Activated CD4-positive, alpha-beta T cell treated with anti-CD3 and anti-CD28 coated beads, Interleukin-2, amount 10 ng/mL, durations not matched to agents 24 days and 14 days (primary cell): ENCODE data around the gene SPI1. TPM values are rescaled to one million over a fixed set of nuclear protein-coding genes. Genes with fewer than 3 reads are reported as not detected.
"Not testable (repeated sequence)": the region's sequence is repeated elsewhere in the genome, so short reads cannot be mapped to it uniquely, and the experiment has no call there.

ENCODE experiments used
- DNase-seq: peaks from one replicate; pipeline ENCODE4 v3.0.0; 2022
- H3K27ac Mint-ChIP-seq: one replicate; pipeline ENCODE4 v1.8.0; 2022; ENCODE audit warnings: mild to moderate bottlenecking, mixed read lengths
- H3K27me3 Mint-ChIP-seq: one replicate; pipeline ENCODE4 v1.8.0; 2022; ENCODE audit warnings: mixed read lengths
- H3K36me3 Mint-ChIP-seq: one replicate; pipeline ENCODE4 v1.8.0; 2022; ENCODE audit warnings: low read depth, mild to moderate bottlenecking, mixed read lengths
- H3K4me1 Mint-ChIP-seq: one replicate; pipeline ENCODE4 v1.8.0; 2021; ENCODE audit warnings: mixed read lengths
- H3K4me3 Mint-ChIP-seq: one replicate; pipeline ENCODE4 v1.8.0; 2022; ENCODE audit warnings: mild to moderate bottlenecking, moderate library complexity, mixed read lengths
- H3K9me3 Mint-ChIP-seq: one replicate; pipeline ENCODE4 v1.8.0; 2021; ENCODE audit warnings: mixed read lengths
- intact Hi-C: fragments of 100-400 bp; cut with micrococcal nuclease; formaldehyde crosslinking; loops from one replicate; pipeline ENCODE4 v1.15.1; 2023
- total RNA-seq: library from RNA; stranded (reverse); gene quantifications from 2 replicates; pipeline ENCODE4 v1.2.3, GENCODE V29; 2022

The SPI1 gene
- total RNA-seq, 1 donor from 2014 or later, result not detected

DNA sequence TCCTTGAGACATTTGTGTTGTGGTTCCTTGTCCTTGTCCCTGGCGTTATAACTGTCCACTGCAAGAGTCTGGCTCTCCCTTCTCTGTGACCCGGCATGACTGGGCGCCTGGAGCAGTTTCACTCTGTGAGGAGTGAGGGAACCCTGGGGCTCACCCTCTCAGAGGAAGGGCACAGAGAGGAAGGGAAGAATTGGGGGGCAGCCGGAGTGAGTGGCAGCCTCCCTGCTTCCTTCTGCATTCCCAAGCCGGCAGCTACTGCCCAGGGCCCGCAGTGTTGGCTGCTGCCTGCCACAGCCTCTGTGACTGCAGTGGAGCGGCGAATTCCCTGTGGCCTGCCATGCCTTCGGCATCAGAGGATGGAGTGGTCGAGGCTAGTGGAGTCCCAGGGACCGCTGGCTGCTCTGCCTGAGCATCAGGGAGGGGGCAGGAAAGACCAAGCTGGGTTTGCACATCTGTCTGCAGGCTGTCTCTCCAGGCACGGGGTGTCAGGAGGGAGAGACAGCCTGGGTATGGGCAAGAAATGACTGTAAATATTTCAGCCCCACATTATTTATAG is 48.8 kb downstream of the SPI1 start:
- Mint-ChIP-seq H3K4me3 (no peak overlapping the region), H3K9me3 (no peaks in the 10 kb centered on the region), H3K36me3 (peaks cover 33% of the 10 kb centered on the region), H3K27ac (no peak overlapping the region), H3K4me1 (no peaks in the 10 kb centered on the region), H3K27me3 (no peaks in the 10 kb centered on the region)
- intact Hi-C loops, result no loop called here
- no peak for DNase-seq

DNA sequence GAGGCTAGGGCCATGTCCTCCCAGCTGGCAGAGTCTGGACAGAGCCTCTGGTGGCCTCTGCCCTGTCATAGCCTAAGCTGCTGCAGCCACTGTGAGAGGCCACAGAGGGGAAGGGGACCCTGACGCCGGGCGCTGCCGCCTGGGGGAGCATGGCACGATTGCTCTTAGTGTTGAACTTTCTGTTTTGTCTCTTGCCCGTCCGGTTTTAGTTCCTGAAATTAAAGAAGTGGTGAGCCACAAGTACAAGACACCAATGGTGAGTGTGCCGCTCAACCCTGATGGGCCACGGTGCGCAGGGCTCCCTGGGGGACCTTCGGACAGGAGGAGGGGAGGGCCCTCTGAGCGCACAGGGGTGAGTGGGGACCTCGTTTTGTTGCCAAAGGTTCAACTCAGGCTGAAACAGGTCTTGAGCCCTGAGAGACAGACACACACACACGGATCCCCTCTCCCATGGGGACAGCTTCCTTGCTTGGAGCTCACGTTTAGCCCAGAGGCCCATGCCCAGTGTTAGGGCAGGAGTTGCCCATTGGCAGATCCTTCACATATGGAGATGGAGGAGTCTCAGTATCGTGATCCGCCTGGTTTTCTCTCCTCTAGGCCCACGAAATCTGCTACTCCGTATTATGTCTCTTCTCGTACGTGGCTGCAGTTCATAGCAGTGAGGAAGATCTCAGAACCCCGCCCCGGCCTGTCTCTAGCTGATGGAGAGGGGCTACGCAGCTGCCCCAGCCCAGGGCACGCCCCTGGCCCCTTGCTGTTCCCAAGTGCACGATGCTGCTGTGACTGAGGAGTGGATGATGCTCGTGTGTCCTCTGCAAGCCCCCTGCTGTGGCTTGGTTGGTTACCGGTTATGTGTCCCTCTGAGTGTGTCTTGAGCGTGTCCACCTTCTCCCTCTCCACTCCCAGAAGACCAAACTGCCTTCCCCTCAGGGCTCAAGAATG is 49.6 kb downstream of the SPI1 start:
- H3K27me3 Mint-ChIP-seq, result no peaks in the 10 kb centered on the region
- H3K9me3 Mint-ChIP-seq, result no peaks in the 10 kb centered on the region
- no peak for DNase-seq
- no peaks in the 10 kb centered on the region for H3K4me1 Mint-ChIP-seq
- intact Hi-C loops, result no loop called here
- H3K27ac Mint-ChIP-seq, result no peak overlapping the region
- no peak overlapping the region for H3K4me3 Mint-ChIP-seq
- H3K36me3 Mint-ChIP-seq, result peaks cover 33% of the 10 kb centered on the region

DNA sequence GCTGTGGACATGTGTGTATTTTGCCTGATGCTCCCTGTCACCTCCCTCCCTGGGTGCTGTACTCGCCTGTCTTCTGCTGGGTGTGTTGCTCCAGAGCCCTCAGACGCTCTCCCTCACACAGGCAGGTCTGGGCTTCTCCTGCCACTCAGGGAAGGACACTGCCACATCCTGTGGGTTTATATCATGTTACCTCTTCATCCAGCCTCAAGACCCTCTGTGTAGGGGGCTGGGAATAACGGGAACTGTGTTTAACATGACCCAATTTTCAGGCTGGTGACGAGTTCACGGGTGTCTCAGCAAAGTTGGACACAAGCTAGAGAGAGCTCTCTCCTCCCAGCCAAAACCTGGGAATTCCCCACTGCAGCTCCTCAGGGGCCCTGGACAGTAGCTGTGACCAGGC is 50.4 kb downstream of the SPI1 start:
- Mint-ChIP-seq H3K9me3 (no peaks in the 10 kb centered on the region), H3K27me3 (no peaks in the 10 kb centered on the region), H3K4me3 (no peak overlapping the region), H3K4me1 (no peaks in the 10 kb centered on the region), H3K36me3 (peaks cover 33% of the 10 kb centered on the region), H3K27ac (no peak overlapping the region)
- DNase-seq, result no peak
- intact Hi-C loops, result no loop called here

DNA sequence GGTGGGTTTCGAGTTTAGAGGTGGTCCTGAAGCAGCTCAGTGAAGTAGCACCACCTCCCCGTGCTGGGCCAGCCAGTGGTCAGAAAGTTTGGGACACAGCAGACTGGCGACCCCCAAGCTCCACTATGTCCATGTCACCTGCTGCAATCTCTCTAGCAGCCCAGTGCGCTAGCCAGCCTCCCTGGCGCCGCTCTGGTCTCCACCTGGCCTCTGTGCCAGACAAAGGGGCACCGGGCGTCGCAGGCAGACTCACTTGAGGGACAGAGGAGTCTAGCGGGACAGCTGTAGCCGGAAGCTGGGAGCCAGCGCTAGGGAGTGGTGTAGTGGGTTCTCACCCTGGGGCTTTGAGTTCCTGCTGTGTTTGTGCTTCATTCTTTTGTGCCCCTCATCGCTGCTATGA is 51.3 kb downstream of the SPI1 start:
- Mint-ChIP-seq H3K4me3 (no peak overlapping the region), H3K36me3 (peaks cover 37% of the 10 kb centered on the region), H3K27me3 (no peaks in the 10 kb centered on the region), H3K27ac (no peak overlapping the region), H3K9me3 (no peaks in the 10 kb centered on the region), H3K4me1 (no peaks in the 10 kb centered on the region)
- no peak for DNase-seq
- intact Hi-C loops, result no loop called here

DNA sequence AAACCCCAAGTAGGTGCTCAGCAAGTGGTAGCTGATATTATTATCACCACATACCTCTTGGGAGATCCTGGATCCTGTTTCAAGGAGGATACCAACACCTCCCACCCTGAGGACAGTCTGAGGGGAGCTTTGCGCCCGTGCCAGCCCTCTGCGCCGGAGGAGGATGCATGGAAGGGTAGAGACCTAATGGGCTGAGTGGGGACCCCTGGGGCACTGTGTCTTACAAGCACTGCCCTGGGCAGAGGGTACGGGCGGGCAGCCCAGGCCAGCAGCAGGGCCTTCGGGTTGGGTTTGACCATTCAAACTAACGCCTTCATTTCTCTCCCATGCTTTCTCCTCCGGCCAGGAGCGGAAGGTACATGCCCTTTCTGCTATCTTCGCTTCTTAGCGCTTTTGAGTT is 52.1 kb downstream of the SPI1 start:
- peaks cover 43% of the 10 kb centered on the region for H3K36me3 Mint-ChIP-seq
- no peak for DNase-seq
- H3K4me3 Mint-ChIP-seq, result no peak overlapping the region
- no peak overlapping the region for H3K27ac Mint-ChIP-seq
- H3K4me1 Mint-ChIP-seq, result no peaks in the 10 kb centered on the region
- H3K27me3 Mint-ChIP-seq, result no peaks in the 10 kb centered on the region
- intact Hi-C loops, result no loop called here
- no peaks in the 10 kb centered on the region for H3K9me3 Mint-ChIP-seq

DNA sequence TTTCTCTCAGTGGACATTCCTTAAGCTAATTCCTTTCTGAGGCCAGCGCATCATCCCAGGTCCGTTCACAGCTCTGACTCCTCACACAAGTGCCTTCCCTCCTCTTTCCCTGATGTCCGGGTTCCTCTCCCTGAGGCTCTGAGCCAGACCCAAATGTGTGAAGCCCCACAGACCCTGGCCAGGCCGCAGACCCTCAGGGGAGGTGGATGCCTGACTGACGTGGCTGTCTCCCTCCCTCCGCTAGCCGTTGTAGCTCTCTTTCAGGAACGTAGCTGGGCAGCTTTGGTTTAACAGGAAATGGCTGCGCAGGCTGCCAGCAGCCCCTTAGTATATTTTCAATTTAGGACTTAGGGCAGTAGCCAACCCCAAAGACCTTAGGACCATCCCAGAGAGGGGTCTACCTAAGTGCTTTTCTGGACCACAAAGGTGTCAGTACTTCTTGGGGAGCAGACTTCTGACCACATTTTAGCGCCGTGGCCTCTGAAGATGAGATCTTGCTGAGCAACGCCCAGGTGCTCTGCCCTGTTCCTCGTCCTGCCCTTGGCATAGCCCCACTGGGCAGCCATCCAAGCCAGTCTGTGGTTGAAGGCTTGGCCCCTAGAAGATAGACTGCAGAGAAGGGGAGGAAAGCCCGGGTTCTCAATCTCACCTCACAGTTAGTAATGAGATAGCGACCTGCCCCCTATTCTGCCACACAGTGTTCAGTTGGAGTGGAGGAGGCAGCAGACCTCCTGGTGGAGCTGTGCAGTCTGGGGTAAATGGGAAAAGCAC is 52.9 kb downstream of the SPI1 start:
- intact Hi-C loops, result no loop called here
- Mint-ChIP-seq H3K27ac (no peak overlapping the region), H3K27me3 (no peaks in the 10 kb centered on the region), H3K9me3 (no peaks in the 10 kb centered on the region), H3K36me3 (peaks cover 46% of the 10 kb centered on the region), H3K4me3 (no peak overlapping the region), H3K4me1 (no peaks in the 10 kb centered on the region)
- no peak for DNase-seq

DNA sequence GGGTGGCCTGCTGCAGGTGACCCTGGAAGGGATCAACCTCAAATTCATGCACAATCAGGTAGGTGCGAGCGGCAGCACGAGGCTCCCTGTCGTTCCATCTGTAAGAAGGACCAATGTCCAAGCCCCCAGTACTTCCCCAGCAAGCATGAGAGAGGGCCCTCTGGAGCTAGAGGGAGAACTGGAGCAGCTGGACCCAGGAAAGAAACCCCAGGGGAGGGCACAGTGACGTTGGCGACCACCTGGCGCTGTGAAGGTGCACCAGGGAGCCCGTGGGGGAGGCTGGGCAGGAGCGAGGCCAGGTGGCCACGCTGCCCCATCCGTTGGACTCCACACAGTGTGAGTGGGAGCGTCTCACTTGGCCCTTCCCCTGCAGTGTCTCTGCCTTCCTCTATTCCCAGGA is 53.8 kb downstream of the SPI1 start:
- H3K27me3 Mint-ChIP-seq, result no peaks in the 10 kb centered on the region
- H3K36me3 Mint-ChIP-seq, result peaks cover 46% of the 10 kb centered on the region
- no peaks in the 10 kb centered on the region for H3K4me1 Mint-ChIP-seq
- intact Hi-C loops, result no loop called here
- H3K4me3 Mint-ChIP-seq, result no peak overlapping the region
- DNase-seq, result no peak
- no peak overlapping the region for H3K27ac Mint-ChIP-seq
- H3K9me3 Mint-ChIP-seq, result no peaks in the 10 kb centered on the region

DNA sequence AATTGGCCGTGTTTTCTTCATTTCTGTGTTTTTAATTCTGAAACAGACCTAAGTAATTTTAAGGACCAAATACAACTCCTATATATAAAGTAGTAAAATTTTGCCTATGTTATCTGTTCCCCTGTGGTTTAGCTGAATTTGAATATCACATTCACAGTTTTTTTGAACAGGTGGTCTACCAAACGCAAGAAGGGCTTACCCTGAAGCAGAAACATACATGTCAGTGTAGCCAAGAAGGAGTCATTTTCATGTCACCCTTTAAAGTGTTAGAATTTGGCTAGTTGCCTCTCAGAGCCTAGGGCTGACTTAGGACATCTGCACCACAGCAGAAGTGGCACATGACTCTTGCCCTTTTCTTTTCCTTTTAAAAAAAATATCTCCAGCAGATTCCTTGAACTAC is 60.2 kb downstream of the SPI1 start:
- no peaks in the 10 kb centered on the region for H3K27me3 Mint-ChIP-seq
- intact Hi-C loops, result no loop called here
- no peak overlapping the region for H3K27ac Mint-ChIP-seq
- peaks cover 5% of the 10 kb centered on the region for H3K4me1 Mint-ChIP-seq
- no peaks in the 10 kb centered on the region for H3K9me3 Mint-ChIP-seq
- H3K4me3 Mint-ChIP-seq, result no peak overlapping the region
- H3K36me3 Mint-ChIP-seq, result peaks cover 44% of the 10 kb centered on the region
- DNase-seq, result no peak

DNA sequence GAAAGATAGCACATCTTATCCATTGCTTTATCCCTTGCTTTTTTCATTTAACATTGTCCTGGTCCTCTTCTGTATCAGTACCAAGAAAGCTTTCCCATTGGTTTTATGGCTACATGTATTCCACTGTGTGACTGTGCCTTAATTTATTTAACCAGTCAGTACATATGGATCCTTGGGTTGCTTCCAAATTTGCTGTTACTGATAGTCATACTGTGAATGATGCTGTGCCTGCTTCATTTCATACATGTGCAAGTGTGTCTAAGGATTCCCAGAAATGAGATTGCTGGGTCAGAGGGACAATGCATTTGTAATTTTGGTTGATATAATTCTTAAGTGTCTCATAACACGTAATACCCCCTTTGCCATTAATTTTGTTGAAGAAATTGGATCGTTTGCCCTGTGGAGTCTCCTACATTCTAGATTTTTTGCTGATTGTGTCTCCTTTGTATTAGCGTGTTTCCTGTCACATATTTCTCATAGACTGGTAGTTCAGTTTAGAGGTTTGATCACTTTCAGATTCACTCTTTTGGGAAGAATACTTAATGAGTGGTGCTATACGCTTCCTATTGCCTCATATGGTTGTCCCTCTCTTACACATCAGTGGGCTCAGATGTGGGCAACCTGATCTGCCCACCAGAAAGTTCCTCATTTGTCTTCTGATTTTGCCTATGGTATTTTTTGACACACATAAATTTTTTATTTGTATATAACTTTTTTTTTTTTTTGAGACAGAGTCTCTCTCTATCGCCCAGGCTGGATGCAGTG is 61.1 kb downstream of the SPI1 start:
- Mint-ChIP-seq H3K9me3 (no peaks in the 10 kb centered on the region), H3K4me1 (peaks cover 5% of the 10 kb centered on the region), H3K4me3 (no peak overlapping the region), H3K27me3 (no peaks in the 10 kb centered on the region), H3K36me3 (peaks cover 45% of the 10 kb centered on the region), H3K27ac (peak overlapping the region; percentile 61)
- no peak for DNase-seq
- intact Hi-C loops, result no loop called here

DNA sequence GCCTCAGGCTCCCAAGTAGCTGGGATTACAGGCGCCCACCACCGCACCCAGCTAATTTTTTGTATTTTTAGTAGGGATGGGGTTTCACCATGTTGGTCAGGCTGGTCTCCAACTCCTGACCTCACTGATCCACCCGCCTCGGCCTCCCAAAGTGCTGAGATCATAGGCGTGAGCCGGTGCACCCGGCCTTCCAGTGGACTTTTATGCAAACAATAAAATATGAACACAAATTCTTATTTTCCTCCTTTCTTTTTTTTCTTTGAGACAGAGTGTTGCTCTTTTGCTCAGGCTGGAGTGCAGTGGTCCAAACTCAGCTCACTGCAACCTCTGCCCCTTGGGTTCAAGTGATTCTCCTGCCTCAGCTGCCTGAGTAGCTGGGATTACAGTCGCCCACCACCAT is 61.8 kb downstream of the SPI1 start:
- H3K36me3 Mint-ChIP-seq, result peaks cover 45% of the 10 kb centered on the region
- H3K27me3 Mint-ChIP-seq, H3K4me3 Mint-ChIP-seq, intact Hi-C loops, H3K9me3 Mint-ChIP-seq, H3K4me1 Mint-ChIP-seq, DNase-seq, H3K27ac Mint-ChIP-seq: not testable (repeated sequence)

DNA sequence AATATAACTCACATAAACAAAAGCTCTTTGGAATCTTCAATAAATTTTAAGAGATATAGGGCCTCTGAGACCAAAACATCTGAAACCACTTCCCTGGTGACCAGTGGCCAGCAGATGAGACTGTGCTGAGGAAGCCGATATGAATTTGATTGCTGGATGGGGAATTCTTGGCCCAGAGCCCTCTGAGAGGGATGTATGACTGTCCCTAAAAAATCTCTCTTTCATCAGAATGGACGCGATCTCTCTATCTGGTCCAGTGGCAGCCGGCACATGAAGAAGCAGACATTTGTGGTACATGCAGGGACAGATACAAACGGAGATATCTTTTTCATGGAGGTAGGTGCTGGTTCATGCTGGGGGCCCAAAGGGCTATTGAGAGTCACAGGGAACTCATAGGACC is 63.4 kb downstream of the SPI1 start:
- no peak overlapping the region for H3K4me3 Mint-ChIP-seq
- DNase-seq, result no peak
- no peaks in the 10 kb centered on the region for H3K27me3 Mint-ChIP-seq
- peaks cover 52% of the 10 kb centered on the region for H3K36me3 Mint-ChIP-seq
- no peaks in the 10 kb centered on the region for H3K9me3 Mint-ChIP-seq
- H3K27ac Mint-ChIP-seq, result no peak overlapping the region
- intact Hi-C loops, result loop anchor here (5.0 kb wide), 1 partner anchor 43 kb away; the partner anchor contains the start of gene MADD
- peaks cover 5% of the 10 kb centered on the region for H3K4me1 Mint-ChIP-seq

DNA sequence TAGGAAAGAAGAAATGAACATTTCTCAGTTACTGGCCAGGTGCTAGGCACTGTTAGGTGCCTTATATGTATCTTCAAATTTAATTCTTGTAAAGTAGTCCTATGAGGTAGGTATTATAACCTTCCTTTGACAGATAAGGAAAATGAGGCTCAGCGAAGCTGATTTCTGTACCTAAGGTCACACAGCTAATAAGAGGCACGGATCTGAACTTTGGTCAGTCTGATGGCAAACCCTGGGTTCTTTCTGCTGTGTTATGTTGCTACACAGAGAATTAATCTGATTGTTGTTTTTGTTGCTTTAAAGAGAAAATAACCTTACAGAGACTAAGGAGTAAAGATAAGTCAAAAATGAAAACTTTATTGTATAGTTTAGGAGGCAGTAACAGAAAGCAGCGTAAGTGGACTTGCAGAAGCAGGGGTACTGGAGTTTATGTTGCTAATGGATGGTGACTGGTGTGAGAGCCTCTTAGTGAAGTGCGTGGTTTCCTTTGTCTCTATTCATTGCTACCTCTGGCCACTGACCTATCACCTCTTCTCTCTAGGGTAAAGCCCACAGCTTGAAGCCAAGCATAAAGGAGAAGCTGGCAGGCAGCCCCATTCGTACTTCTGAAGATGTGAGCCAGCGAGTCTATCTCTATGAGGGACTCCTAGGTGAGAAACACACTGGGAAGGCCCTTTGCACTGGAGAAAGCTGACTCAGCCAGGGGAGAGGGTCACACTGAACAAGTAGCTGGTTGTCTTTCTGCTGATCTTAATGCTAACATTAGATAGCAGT is 70.1 kb downstream of the SPI1 start:
- Mint-ChIP-seq H3K36me3 (peaks cover 65% of the 10 kb centered on the region), H3K4me1 (no peaks in the 10 kb centered on the region), H3K4me3 (no peak overlapping the region), H3K27me3 (no peaks in the 10 kb centered on the region), H3K9me3 (no peaks in the 10 kb centered on the region), H3K27ac (no peak overlapping the region)
- DNase-seq, result no peak
- intact Hi-C loops, result no loop called here

DNA sequence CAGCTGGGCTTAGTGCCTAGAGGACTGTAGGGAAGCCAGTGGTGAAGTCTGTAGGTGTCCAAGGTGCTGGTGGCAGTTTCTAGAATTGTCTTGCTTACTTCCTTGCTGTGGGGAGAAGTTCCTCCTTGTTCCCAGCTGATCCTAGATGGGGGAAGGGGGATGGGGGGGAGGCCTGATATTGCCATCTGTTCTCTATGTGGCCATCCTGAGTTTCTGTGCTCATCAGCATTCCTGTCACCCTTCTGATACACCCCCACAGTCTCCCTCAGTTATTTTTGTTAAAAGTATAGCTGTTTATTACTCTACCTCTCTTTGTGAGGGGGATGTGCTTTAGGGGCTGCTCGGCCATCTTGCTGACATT is 71.9 kb downstream of the SPI1 start:
- intact Hi-C loops, result no loop called here
- H3K36me3 Mint-ChIP-seq, result peaks cover 72% of the 10 kb centered on the region
- peaks cover 6% of the 10 kb centered on the region for H3K9me3 Mint-ChIP-seq
- DNase-seq, result no peak
- H3K27ac Mint-ChIP-seq, result no peak overlapping the region
- H3K4me1 Mint-ChIP-seq, result peaks cover 7% of the 10 kb centered on the region
- no peaks in the 10 kb centered on the region for H3K27me3 Mint-ChIP-seq
- H3K4me3 Mint-ChIP-seq, result no peak overlapping the region
